A549 (cell line): ENCODE data around the gene FUT8. TPM values are rescaled to one million over a fixed set of nuclear protein-coding genes. Genes with fewer than 3 reads are reported as not detected.

Experiments
- ATAC-seq, 2 experiments: fragments of 200-7000 bp in 1 of 2; fragments of >200 bp in 1 of 2; cut with Nextera tagmentation in 1 of 2; cut with Tn5 transposase in 1 of 2; 3 replicates each; pipeline versions ENCODE4 v1.8.0 to v1.9.1; 2018 to 2020; ENCODE audit warnings: mild to moderate bottlenecking in 1 of 2, moderate library complexity in 1 of 2
- CTCF ChIA-PET: fragments of 300-600 bp; sonication (Branson Sonifier 250); formaldehyde crosslinking; extraction: SDS; loops from one replicate; lab custom pipeline; 2021; ENCODE audit warnings: antibody characterized with exemption, inconsistent platforms; lab: Yijun Ruan, JAX
- POLR2A ChIA-PET: fragments of 350-600 bp; formaldehyde crosslinking; extraction: SDS; loops from one replicate; lab custom pipeline; 2021; ENCODE audit warnings: antibody characterized with exemption, inconsistent platforms; lab: Yijun Ruan, JAX
- DNase-seq, 2 experiments: peaks; one replicate each; pipeline versions ENCODE4 v3.0.0 to v3.0.0-alpha.2; 2011 to 2016; ENCODE audit warnings: low read depth in 1 of 2, low spot score in 1 of 2
- FAIRE-seq: peaks from 2 replicates; lab custom pipeline; 2011; peaks lifted over from hg19 to GRCh38; lab: Jason Lieb, UNC
- H3K27ac ChIP-seq, 2 experiments: fragments of >200 bp; sonication (Bioruptor Twin); formaldehyde crosslinking; 3 replicates each; pipeline ENCODE4 v1.5.1; 2016 to 2017
- H3K4me1 ChIP-seq: fragments of >200 bp; sonication (Bioruptor Twin); formaldehyde crosslinking; 3 replicates; pipeline ENCODE4 v1.6.1; 2016
- H3K4me2 ChIP-seq: fragments of >200 bp; sonication (Bioruptor Twin); formaldehyde crosslinking; 3 replicates; pipeline ENCODE4 v1.6.1; 2016
- H3K4me3 ChIP-seq: fragments of >200 bp; sonication (Bioruptor Twin); formaldehyde crosslinking; 3 replicates; pipeline ENCODE4 v1.5.1; 2016
- H3K9me3 ChIP-seq: fragments of >200 bp; sonication (Bioruptor Twin); formaldehyde crosslinking; 3 replicates; pipeline ENCODE4 v1.6.1; 2016
- E2F6 ChIP-seq: IDR thresholded peaks from 2 replicates; pipeline ENCODE4 v1.6.1; 2012; ENCODE audit warnings: low read depth, borderline replicate concordance
- ELK1 ChIP-seq: fragments of 150-350 bp; IDR thresholded peaks from 2 replicates; pipeline ENCODE4 v1.6.1; 2014; ENCODE audit warnings: low read depth, mild to moderate bottlenecking, low read length
- FOSB ChIP-seq: fragments of 250-450 bp; sonication (Bioruptor Pico); IDR thresholded peaks from 2 replicates; pipeline ENCODE4 v1.5.0; 2020; ENCODE audit warnings: mild to moderate bottlenecking, moderate library complexity
- FOXS1 ChIP-seq: fragments of 250-450 bp; sonication (Bioruptor Pico); IDR thresholded peaks from 2 replicates; pipeline ENCODE4 v1.5.0; 2020; ENCODE audit warnings: mild to moderate bottlenecking, moderate library complexity
- HES2 ChIP-seq: fragments of >200 bp; sonication (Bioruptor Twin); formaldehyde crosslinking; IDR thresholded peaks from 2 replicates; pipeline ENCODE4 v1.6.1; 2016
- HOXA7 ChIP-seq: fragments of 250-450 bp; sonication (Bioruptor Pico); IDR thresholded peaks from 2 replicates; pipeline ENCODE4 v1.5.0; 2020; ENCODE audit warnings: mild to moderate bottlenecking, moderate library complexity
- JUN ChIP-seq, 2 experiments: fragments of >200 bp; sonication (Bioruptor Twin); formaldehyde crosslinking; IDR thresholded peaks; 2 replicates in 1 of 2; 3 replicates in 1 of 2; pipeline ENCODE4 v1.6.1; 2016 to 2017
- KDM1A ChIP-seq: fragments of 200-600 bp; sonication (generic); IDR thresholded peaks from 2 replicates; pipeline ENCODE4 v1.6.1; 2016; ENCODE audit warnings: low read depth, mild to moderate bottlenecking
- KDM5A ChIP-seq: fragments of 200-600 bp; sonication (generic); IDR thresholded peaks from 2 replicates; pipeline ENCODE4 v1.6.1; 2016; ENCODE audit warnings: antibody characterized with exemption, mild to moderate bottlenecking
- MAFK ChIP-seq: fragments of 450-650 bp; IDR thresholded peaks from 2 replicates; pipeline ENCODE4 v1.6.1; 2014; ENCODE audit not compliant: partially characterized antibody
- MAX ChIP-seq: IDR thresholded peaks from 2 replicates; pipeline ENCODE4 v1.6.1; 2012
- MAZ ChIP-seq: fragments of 150-350 bp; IDR thresholded peaks from 2 replicates; pipeline ENCODE4 v1.6.1; 2014; ENCODE audit warnings: antibody characterized with exemption, low read depth, low read length, borderline replicate concordance
- NFE2L2 ChIP-seq: fragments of 150-350 bp; conservative IDR thresholded peaks from 2 replicates; pipeline ENCODE4 v1.6.1; 2014; ENCODE audit warnings: low read length
- PBX3 ChIP-seq: IDR thresholded peaks from 2 replicates; pipeline ENCODE4 v1.6.1; 2012
- PHF8 ChIP-seq: fragments of 200-600 bp; sonication (generic); IDR thresholded peaks from 2 replicates; pipeline ENCODE4 v1.6.1; 2016; ENCODE audit warnings: low read depth, mild to moderate bottlenecking, antibody characterized with exemption, moderate library complexity, borderline replicate concordance
- POLR2A ChIP-seq: IDR thresholded peaks from 2 replicates; pipeline ENCODE4 v1.6.1; 2012; ENCODE audit warnings: mild to moderate bottlenecking, low read length
- RFX5 ChIP-seq: fragments of 450-650 bp; IDR thresholded peaks from 2 replicates; pipeline ENCODE4 v1.7.1; 2014; ENCODE audit warnings: antibody characterized with exemption, mild to moderate bottlenecking, moderate library complexity
- SMC3 ChIP-seq: fragments of >200 bp; sonication (Bioruptor Twin); formaldehyde crosslinking; IDR thresholded peaks from 3 replicates; pipeline ENCODE4 v1.6.1; 2018; ENCODE audit warnings: inconsistent platforms
- TFCP2L1 ChIP-seq: fragments of 250-450 bp; sonication (Bioruptor Pico); IDR thresholded peaks from 2 replicates; pipeline ENCODE4 v1.5.0; 2021; ENCODE audit warnings: mild to moderate bottlenecking
- USF2 ChIP-seq: fragments of 450-650 bp; IDR thresholded peaks from 2 replicates; pipeline ENCODE4 v1.6.1; 2014; ENCODE audit warnings: antibody characterized with exemption
- WGBS: methylation state at CpG from one replicate; pipeline ENCODE4 v1.1.6; 2017; ENCODE audit errors: missing lambda C conversion rate; 5-methylcytosine and 5-hydroxymethylcytosine counted together
- polyA plus RNA-seq, 4 experiments: library from polyadenylated mRNA; depleted of rRNA in 3 of 4; stranded (reverse); fragments of >200 nt; fragmentation: RNase III in 1 of 4; extraction: RNeasy Plus Mini Kit Qiagen cat#74134 plus additional on column Dnase treatment in 1 of 4; gene quantifications; 2 replicates in 3 of 4; 3 replicates in 1 of 4; pipeline ENCODE4 v1.2.3, GENCODE V29; 2011 to 2017

The FUT8 gene
- polyA plus RNA-seq, 2 of the 4 experiments (the other 2 are of a cell fraction), result 20.3 to 22.9 TPM

- no peak for ATAC-seq
- H3K27ac ChIP-seq, result no peak overlapping the region; a peak in 1 of 6 replicates
- no peaks in the 10 kb centered on the region for H3K9me3 ChIP-seq
- peaks cover 14% of the 10 kb centered on the region; the same call in 2 of the 3 replicates for H3K4me1 ChIP-seq
- H3K4me2 ChIP-seq, result peak overlapping the region; percentile 70
- TF ChIP-seq SMC3 (no peak), MAZ (no peak), HES2 (no peak), NFE2L2 (no peak), FOSB (CRISPR knock-in tag) (no peak), TFCP2L1 (CRISPR knock-in tag) (no peak)
- TF ChIP-seq, all 56 proteins: peak for 0
- no peak overlapping the region for H3K4me3 ChIP-seq
- WGBS, result 97% methylated on average over 2 of the region's 2 CpGs
- DNase-seq (no peak), FAIRE-seq (no peak)
- ChIA-PET POLR2A (interaction anchor here (1.4 to 2.3 kb wide), 5 partner anchors 49 to 240 kb away, joined by 5 to 21 read pairs (median 11); no protein-coding TSS in a partner anchor), CTCF (interaction anchor here (1.2 to 9.2 kb wide), 16 partner anchors 10 to 548 kb away, joined by 3 to 137 read pairs (median 5); no protein-coding TSS in a partner anchor)
Measured at GRCh38 chr14:65410640-65411039, 1.9 kb upstream of the FUT8 start.

GRCh38 chr14:65411656-65412031 lies 886 bp upstream of the FUT8 start:
- Histone ChIP-seq H3K27ac (peak overlapping the region; percentile 88 to 98), H3K4me3 (peak overlapping the region; percentile 86), H3K9me3 (no peaks in the 10 kb centered on the region), H3K4me2 (peak overlapping the region; percentile 70), H3K4me1 (peaks cover 14% of the 10 kb centered on the region; the same call in 2 of the 3 replicates)
- ChIA-PET CTCF (interaction anchor here (0.5 to 9.2 kb wide), 36 partner anchors 11 to 835 kb away, joined by 3 to 137 read pairs (median 4); no protein-coding TSS in a partner anchor), POLR2A (interaction anchor here (0.6 to 2.3 kb wide), 31 partner anchors 9 to 309 kb away, joined by 3 to 21 read pairs (median 5); partner anchors contain the start of gene MAX)
- peak; percentile 87 to 92 for DNase-seq
- TF ChIP-seq E2F6 (peak; percentile 64), HOXA7 (no peak), POLR2A (peak; percentile 86), KDM5A (no peak), MAX (peak; percentile 31; the same call in 1 of the 2 replicates), JUN (IDR thresholded peaks at IDR 0.05) (peak in 1 of 2 experiments; percentile 28; a peak in 2 of 5 replicates), PBX3 (peak; percentile 93), KDM1A (no peak), FOXS1 (no peak)
- WGBS, result 3% methylated on average over 22 of the region's 31 CpGs
- FAIRE-seq, result no peak
- ATAC-seq, result peak; percentile 82 to 89

- DNase-seq (peak; percentile 44 to 77), ATAC-seq (peak; percentile 65 to 77), FAIRE-seq (no peak)
- no peaks in the 10 kb centered on the region for H3K9me3 ChIP-seq
- ChIA-PET CTCF (interaction anchor here (0.8 to 9.2 kb wide), 23 partner anchors 10 to 546 kb away, joined by 3 to 137 read pairs (median 4); no protein-coding TSS in a partner anchor), POLR2A (interaction anchor here (0.6 to 2.3 kb wide), 16 partner anchors 51 to 546 kb away, joined by 3 to 21 read pairs (median 6); partner anchors contain the start of gene MAX)
- H3K4me3 ChIP-seq, result peak overlapping the region; percentile 86
- H3K4me1 ChIP-seq, result peaks cover 14% of the 10 kb centered on the region; the same call in 2 of the 3 replicates
- peak overlapping the region; percentile 88 to 98 for H3K27ac ChIP-seq
- WGBS, result 1% methylated on average over 52 of the region's 87 CpGs
- TF ChIP-seq E2F6 (peak; percentile 34; the same call in 1 of the 2 replicates), KDM5A (no peak), PHF8 (peak; percentile 32; the same call in 1 of the 2 replicates), MAFK (no peak), USF2 (no peak), ELK1 (no peak), RFX5 (no peak)
- peak overlapping the region; percentile 79 for H3K4me2 ChIP-seq
Measured at GRCh38 chr14:65412856-65413738, 567 bp downstream of the FUT8 start.
